ENCODE results near the gene NHERF2.

GRCh38 chr16:1985466-1986150, 41.1 kb upstream of the NHERF2 start:
- TF ChIP-seq GATA2 (IDR thresholded peaks at IDR 0.05; ENCODE audit: low read depth, low read length), result no peak
- no peak for TF ChIP-seq GATA3 (IDR thresholded peaks at IDR 0.05; ENCODE audit: low read depth, low read length)

All from SH-SY5Y (cell line).